Measurements from ENCODE around the gene MEIS1.

The MEIS1 gene

GRCh38 chr2:66431846-66432587 lies 2.9 kb upstream of the MEIS1 start:
- peak; percentile 48 for DNase-seq

DNA sequence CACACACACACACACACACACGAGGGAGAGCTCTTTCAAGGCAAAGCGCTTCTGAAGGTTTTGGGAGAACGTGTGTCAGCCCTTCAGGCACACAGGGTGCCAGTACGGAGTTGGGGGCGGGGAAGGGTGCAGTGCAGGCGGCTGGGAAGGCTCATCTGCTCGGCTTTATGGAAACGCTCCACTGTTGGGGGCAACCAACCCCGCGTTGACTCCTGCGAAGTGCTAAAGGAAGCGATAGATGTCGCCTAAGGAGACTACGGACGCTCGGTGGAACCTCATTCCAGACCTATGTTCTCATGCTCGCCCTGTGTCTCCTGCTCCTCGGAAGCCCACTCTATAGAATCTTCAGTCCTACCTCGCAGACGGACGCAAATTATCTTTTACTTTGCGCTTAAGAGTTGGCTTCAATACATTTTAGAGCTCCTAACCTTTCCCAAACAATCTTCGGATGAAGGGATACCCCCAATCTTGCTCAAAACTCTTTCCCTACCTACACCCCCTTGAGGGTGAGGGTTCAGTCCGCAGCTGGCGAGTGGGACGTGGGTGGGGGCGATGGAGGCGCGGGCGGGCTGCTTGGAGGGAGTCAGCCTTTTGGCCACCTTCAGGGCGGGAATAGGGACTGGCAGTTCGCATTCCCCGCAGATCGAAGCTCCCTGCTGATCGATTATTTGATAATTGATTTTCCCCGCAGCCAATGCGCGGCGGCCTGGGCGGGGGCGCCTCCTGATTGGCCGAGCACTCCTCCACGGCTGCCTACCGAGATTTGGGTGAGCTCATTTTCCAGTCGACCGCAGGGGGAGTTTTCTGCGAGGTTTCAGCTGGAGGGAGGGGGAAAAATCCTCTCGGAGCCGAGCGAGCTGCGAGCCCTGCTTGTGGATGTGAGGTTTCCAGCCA lies 1.9 kb upstream of the MEIS1 start:
- peak; percentile 93 for DNase-seq

DNA sequence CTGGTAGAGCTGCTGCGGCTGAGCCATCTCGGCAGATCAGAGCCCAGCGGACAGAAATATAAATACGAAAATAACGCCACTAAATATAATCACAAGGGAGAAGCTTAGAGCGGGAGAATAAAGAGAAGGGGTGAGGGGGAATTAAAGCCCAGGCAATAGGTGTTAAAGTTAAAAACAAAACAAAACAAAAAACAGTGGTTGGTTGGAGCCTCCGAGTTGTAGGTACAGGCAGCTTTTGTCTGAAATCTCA lies 1.3 kb upstream of the MEIS1 start:
- no peak for DNase-seq

DNA sequence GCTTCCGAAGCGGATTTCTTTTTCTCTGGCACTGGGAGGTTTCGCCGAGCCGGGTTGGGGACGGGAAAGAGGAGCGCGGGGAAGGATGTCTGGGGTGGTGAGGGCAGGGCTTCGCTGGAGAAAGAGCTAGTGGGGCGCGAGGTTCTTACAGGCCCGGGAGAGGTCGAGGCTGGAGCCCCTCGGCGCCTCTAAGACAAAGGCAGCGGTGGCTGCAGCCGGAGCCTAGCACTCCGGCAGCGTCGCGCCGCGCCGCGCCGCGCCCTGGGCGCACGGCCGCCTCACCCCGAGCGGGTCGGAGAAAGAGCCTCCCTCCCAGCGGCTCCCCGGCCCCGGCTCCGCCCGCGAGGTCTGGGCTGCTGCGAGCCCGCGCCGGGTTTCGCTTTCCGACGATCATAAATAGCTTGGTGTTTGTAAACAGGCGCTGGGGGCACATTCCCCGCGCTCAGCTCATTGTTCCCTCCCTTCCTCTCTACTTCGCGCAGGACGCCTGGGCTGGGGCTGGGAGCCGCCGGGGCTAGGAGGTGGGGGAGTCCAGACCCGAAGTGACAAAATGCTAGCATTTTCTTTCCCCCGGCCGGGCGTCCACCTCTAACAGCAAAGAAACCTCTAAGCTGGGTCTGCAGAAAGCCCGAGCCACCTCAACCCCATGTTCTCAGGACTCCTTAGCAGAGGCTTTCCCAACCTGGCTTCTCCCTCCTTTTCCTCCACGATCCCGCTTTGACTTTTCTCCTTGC lies 813 bp upstream of the MEIS1 start:
- DNase-seq, result peak; percentile 82

DNA sequence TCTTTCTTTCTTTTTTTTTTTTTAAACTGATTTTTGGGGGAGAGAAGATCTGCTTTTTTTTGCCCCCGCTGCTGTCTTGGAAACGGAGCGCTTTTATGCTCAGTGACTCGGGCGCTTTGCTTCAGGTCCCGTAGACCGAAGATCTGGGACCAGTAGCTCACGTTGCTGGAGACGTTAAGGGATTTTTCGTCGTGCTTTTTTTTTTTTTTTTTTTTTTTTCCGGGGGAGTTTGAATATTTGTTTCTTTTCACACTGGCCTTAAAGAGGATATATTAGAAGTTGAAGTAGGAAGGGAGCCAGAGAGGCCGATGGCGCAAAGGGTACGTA lies 587 bp downstream of the MEIS1 start:
- no peak for DNase-seq

DNA sequence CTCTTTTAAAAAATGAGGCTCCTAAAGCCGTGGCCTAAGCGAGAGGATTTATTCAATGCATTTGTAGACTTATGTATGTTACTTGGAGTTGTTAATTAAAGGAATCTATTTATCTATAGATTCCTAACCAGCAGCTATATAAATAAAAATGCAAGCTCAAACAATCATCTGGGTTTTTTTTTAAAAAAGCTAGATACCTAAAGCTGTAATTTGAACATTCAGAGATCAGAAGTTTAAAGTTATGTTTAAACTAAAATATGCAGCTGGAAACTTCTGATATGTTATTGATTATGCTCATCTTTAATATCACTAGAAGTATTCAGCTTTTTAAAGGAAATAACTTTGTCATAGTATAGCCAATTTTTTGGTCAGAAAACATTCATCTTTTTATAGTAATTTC lies 1.0 kb downstream of the MEIS1 start:
- DNase-seq, result no peak

DNA sequence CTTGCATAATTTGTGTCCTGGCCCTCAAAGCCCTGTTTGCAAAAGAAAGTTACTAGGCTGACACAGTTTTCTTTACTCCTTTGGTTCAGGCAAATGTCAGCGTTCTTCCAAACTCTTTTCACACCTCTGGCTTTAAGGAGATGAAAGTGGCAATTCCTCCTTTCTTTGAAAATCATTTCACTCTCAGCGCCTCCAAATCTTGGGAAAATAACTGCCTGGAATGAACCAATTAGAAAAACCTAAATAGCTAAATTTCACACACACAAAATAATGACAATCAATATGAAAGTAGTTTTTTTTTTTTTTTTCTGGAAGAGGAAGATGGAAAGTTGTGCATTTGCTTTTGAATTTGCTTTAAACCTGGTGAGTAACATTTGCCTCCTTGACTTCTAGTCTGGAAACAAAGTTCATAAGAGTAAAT lies 1.7 kb downstream of the MEIS1 start:
- no peak for DNase-seq

GRCh38 chr2:66437109-66437690 lies 2.3 kb downstream of the MEIS1 start:
- DNase-seq, result no peak

DNA sequence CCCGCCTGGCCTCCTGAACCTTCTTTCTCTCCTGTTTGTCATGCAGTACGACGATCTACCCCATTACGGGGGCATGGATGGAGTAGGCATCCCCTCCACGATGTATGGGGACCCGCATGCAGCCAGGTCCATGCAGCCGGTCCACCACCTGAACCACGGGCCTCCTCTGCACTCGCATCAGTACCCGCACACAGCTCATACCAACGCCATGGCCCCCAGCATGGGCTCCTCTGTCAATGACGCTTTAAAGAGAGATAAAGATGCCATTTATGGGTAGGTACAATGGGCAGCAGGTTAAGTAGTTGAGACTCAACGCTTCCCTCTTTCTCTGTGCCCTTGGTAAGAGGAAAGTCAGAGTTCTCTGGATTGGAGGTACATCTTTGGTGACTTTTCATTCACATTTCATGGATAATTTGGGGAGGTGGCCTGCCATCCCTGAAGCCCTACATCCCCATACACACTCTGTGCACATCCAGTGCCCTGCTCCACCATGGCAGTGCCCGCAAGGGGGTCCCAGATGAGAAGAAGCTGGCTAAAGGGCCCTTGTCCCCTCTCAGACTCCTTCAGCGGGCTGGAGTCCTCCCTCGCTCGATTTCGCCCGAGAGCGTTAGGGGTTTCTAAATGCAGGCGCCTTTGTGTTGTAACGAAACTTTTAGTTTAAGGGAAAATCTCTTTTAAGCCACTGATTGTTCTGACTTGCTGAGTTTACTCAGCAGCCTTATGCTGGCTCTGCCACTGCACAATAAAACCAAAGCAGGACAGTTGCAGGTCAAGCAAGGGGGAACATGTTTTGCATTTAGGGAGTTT lies 3.0 kb downstream of the MEIS1 start:
- DNase-seq, result no peak

GRCh38 chr2:66438498-66438833 lies 3.5 kb downstream of the MEIS1 start:
- DNase-seq, result no peak

DNA sequence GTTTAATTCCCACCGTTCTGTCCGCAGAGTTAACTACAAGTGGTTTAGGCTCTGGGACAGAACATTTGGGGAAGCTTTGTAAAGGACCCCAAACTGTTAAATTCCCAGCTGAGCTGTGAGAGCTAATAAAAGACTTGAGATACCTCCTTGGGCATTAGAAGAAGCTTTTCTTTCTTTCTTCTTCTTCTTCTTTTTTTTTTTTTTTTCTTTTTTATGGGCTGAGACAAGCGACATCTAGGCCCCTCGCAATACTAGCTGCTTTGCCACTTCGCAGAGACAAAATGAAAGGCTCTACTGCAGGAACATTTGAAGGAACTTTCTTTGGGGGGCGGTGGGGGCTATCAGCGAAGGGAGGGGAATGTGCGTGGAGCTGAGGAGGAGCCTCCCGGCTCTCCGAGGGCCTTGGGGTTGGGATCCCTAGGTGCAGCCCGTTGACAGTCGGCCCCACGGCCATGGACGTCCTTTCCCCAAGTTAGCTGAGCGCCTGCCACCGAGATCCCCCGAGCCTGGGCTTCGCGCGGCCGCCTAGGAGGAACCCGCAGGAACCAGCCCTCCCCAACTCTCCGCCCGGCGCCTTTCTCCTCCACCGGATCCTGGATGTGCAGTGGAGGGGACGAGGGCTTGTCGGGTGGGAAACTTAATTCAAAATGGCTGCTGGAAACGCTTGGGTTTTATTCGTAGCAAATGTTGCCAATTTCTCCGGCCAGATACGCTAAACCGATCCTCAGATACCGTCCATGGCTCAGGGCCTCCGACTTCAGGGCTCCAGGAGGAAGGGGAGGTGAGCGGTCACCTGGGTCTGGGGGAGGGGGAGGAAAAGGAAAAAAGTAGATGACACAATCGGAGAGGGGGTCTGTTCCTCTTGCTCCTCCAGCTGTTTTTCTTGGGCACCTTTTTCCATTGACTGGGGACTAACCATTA lies 4.2 kb downstream of the MEIS1 start:
- DNase-seq, result peak; percentile 64

DNA sequence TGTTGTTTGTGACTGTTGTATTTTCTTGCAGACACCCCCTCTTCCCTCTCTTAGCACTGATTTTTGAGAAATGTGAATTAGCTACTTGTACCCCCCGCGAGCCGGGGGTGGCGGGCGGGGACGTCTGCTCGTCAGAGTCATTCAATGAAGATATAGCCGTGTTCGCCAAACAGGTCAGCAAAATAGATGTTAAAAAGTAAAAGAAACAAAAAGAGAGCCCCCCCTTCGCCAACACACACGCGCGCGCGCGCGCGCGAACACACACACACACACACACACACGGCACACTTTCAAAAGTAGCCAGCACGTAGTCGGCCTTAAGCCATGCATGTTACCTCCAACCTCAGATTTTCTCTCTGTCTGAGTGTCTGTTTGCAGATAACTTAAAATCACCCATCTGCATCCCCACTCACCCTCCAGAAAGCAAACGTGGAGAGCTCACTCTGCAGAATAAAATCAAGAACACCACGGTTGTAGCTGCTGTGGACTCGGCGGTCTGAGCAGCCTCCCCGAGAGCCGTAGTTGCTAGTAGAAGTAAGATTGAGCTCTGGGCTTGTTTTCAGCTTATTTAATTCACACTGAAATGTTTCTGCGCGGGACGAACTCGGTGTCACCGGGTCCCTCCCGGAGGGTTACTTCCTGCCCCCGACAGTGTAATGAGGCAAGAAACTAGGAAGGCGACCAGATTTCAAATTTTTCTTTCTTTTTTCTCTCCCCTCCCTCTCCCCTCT lies 5.1 kb downstream of the MEIS1 start:
- peak; percentile 66 for DNase-seq

DNA sequence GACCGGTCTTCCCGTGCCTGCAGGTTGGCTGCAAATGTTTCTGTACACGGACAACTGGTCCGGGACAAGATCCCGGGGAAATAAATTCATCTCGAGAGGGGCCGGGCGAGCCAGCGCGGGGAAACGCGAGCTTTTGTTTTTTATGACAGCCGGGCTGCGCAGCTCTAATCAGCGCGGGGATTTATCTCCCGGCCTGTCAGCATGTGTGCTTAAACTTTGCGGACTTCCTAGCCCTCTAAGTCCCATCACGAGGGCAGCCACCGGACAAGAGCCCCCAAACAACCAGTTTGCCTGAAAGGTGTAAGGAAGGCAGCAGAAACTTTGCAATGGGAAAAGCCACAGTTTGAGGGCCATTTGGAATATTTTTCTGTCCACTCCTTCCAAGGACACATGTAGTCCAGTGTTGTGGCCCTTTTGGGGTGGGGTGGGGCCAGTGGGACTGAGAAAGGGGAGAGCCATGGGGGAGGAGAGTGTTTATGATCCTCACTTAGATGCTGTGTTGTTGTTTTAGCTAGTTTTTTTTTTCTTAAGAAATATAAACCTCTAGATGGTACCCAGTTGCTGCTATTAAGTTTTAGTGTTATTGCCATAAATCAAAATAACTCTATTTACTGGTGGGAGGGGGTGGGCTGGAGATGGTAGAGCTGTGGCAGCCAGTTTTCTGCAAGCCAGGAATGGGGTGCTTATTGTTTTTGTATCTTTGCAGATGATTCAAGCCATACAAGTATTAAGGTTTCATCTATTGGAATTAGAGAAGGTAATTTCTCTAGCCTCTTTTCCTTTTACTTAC lies 6.0 kb downstream of the MEIS1 start:
- DNase-seq, result no peak

GRCh38 chr2:66441581-66442320 lies 6.8 kb downstream of the MEIS1 start:
- DNase-seq, result no peak

DNA sequence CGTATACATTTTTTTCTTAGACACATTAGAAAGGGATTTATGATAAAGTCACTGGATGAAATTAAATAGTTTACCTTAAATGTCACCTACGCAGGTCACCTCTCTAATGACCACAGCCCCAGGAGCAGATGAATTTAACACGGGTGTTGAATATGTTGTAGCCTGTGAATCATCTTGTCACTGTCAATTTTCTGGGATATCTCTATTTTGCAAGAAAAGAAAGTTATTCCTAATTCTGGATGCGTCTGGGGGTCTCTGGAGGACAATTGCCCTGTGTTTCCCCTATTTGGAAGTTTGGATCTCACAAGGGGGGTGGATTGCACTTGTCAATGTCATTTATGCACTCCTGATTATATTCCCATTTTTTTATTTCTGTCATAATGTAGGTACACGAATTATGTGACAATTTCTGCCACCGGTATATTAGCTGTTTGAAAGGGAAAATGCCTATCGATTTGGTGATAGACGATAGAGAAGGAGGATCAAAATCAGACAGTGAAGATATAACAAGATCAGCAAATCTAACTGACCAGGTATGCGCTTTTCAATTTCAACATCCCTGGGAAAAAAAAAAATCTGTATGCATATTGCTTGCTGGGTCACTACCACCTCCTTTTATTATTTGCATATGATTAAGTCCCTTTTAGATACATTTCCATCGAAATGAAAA lies 7.7 kb downstream of the MEIS1 start:
- no peak for DNase-seq

DNA sequence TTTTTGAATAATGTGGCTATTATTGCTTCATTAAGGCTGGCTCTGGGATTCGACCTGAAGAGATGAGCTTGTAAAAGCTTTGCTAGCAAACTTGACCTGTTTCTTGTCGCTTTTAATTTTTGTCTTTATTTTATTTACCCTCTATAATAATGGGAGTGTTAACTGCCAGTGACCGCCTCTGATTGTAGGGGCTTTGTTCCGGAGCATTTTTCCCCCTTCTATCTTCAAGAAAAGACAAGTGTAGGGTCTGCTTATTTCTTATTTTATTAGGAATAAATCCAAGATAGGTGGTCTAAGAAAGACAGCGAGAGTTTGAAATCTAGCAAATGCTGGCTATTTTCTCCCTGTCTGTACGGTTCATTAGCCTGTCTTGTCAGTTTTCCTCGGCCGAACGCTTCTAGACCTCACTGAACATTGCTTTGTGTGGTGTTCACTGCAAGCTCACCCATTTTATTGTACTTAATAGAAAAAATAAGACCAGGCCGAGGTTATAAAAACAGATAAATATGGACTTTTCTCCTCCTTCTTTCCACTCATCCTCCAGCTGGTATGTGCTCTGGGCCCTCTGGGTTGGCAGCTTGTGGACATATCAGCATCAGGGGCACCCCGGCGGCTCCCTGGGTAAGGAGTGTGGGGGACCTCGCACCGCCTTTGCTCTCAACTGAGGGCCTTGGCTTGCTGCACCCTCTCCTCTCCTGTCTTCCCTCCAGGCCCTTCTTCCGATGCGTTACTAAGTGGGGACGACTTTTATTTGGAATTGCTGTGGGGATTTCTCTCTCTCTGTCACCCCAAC lies 8.5 kb downstream of the MEIS1 start:
- no peak for DNase-seq

DNA sequence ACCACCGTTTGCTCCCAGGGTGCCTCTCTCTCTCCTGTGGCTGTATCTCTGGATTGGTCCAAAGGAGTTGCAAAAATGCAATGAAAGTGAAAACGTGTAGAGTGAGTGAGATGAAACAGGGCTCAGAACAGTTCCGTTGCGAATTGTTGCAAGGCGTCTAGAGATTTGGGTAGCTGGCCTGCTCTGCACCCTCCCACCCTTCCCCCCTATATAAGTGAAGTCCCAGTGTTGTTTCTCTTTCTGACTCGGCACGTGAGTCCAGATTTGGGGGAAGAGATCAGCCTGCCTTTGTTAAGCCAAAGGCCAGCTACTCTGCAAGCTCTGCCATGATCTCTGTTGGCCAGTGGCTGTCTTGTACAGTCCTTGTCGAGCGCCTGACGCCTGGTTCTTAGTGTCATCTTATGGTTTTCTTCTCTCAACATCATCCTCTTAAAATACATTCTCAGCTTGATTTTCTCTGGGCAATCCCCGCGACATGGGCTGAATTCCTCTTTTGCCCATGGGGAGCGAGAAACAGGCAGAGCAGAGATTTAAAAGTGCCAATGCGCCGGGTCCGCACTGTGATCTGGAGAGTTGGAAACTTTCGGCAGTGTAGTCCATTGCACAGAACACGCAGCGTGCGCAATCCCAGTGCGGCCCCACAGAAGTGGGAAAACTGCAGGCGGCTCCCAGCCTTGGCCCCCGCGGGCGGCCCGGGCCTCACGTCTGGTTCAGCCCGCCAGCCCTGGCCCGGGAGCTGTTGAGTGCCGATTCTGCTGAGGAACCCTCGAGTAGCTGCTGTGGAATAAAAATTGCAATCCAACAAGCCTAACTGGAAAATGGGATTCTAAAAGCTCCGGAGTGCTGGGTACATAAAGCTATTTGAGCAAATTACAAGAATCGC lies 9.3 kb downstream of the MEIS1 start:
- DNase-seq, result no peak
